Thoracic aorta (tissue), 2 donors: ENCODE measurements around the gene SCMH1. TPM values are rescaled to one million over a fixed set of nuclear protein-coding genes. Genes with fewer than 3 reads are reported as not detected.
"Not testable (repeated sequence)": the region's sequence is repeated elsewhere in the genome, so short reads cannot be mapped to it uniquely, and the experiment has no call there.

Experiments used
- ATAC-seq: fragments of 150-250 bp; one replicate; pipeline ENCODE4 v1.8.0; 2017; ENCODE audit warnings: low read depth; ENCODE audit not compliant: insufficient number of reproducible peaks, low FRiP score
- DNase-seq: peaks from one replicate; pipeline ENCODE4 v3.0.0-alpha.2; 2020; ENCODE audit warnings: low spot score
- H3K27ac ChIP-seq, 2 donors: fragments of 200-600 bp; sonication (generic); 1 replicate in 1 of 2; 2 replicates in 1 of 2; pipeline ENCODE4 v1.5.1; 2016; ENCODE audit warnings: mild to moderate bottlenecking in 2 of 2, moderate library complexity in 2 of 2
- H3K27me3 ChIP-seq: fragments of 200-600 bp; sonication (generic); replicated peaks from 2 replicates; pipeline ENCODE4 v1.6.0; 2016; ENCODE audit warnings: mild to moderate bottlenecking; ENCODE audit not compliant: insufficient read depth
- H3K36me3 ChIP-seq: fragments of 200-600 bp; sonication (generic); one replicate; pipeline ENCODE4 v1.5.1; 2016
- H3K4me1 ChIP-seq, 2 donors: fragments of 200-600 bp; sonication (generic); 1 replicate in 1 of 2; 2 replicates in 1 of 2; pipeline versions ENCODE4 v1.5.1 to v1.6.0; 2016; ENCODE audit warnings: low read depth in 2 of 2, mild to moderate bottlenecking in 1 of 2; ENCODE audit not compliant: control insufficient read depth in 1 of 2
- H3K4me3 ChIP-seq: fragments of 200-600 bp; sonication (generic); 2 replicates; pipeline ENCODE4 v1.5.1; 2016; ENCODE audit warnings: mild to moderate bottlenecking
- H3K9me3 ChIP-seq: fragments of 200-600 bp; sonication (generic); 2 replicates; pipeline ENCODE4 v1.5.1; 2016
- total RNA-seq, 2 donors: library from RNA; depleted of rRNA; stranded (reverse); fragments of >200 nt; gene quantifications; one replicate each; pipeline versions ENCODE4 v1.1.0 to v1.2.3, GENCODE V29; 2016
- TF ChIP-seq, protein P1 (sequence below): fragments of 200-600 bp; sonication (generic); IDR thresholded peaks from one replicate; pipeline ENCODE4 v1.5.1; 2019; ENCODE audit warnings: antibody characterized with exemption

Gene SCMH1
- total RNA-seq, 2 donors from 2014 or later = 41.7 to 65.9 TPM

DNA sequence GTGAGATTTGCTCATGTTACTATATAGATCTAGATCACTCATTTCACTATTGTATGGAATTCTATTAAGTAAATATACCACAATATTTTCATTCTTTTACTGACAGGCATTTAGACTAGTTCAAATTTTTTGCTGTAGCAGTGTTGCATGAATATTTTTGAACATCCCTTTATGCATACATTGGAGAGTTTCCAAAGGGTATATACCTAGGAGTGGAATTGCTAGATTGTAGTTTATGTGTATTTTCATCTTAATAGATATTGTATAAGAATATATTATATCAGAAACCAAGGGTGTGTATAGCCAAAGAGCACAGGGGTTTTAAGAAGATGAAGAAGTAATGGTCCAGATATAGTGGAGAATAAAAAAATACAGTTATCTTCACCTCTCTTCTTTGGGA lies 6.2 kb downstream of the SCMH1 start:
- Histone ChIP-seq H3K4me1 (peaks cover 7 to 46% of the 10 kb centered on the region in 2 donors), H3K4me3 (no peak overlapping the region), H3K27ac (no peak overlapping the region), H3K9me3 (no peaks in the 10 kb centered on the region), H3K36me3 (no peaks in the 10 kb centered on the region), H3K27me3 (no peaks in the 10 kb centered on the region)
- DNase-seq (no peak), ATAC-seq (no peak)
- TF ChIP-seq, protein P1, sequence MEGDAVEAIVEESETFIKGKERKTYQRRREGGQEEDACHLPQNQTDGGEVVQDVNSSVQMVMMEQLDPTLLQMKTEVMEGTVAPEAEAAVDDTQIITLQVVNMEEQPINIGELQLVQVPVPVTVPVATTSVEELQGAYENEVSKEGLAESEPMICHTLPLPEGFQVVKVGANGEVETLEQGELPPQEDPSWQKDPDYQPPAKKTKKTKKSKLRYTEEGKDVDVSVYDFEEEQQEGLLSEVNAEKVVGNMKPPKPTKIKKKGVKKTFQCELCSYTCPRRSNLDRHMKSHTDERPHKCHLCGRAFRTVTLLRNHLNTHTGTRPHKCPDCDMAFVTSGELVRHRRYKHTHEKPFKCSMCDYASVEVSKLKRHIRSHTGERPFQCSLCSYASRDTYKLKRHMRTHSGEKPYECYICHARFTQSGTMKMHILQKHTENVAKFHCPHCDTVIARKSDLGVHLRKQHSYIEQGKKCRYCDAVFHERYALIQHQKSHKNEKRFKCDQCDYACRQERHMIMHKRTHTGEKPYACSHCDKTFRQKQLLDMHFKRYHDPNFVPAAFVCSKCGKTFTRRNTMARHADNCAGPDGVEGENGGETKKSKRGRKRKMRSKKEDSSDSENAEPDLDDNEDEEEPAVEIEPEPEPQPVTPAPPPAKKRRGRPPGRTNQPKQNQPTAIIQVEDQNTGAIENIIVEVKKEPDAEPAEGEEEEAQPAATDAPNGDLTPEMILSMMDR = no peak

DNA sequence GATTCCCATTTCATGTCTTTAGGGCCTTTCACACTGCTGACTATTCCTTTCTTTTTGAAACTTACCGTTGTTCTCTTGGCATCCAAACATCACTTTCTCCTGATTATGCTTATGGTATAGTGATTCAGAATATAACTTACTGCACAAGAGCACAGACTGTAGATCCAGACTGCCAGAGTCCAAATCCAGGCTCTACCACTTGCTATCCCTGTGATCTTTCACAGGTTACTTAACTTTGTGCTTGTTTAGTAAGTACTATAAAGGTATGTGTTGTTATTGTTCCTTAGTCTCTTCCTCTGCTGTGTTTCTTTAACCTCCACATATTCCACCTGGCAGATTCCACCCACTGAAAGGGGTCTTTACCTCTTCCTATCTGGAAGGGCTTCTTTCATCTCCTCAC lies 8.4 kb downstream of the SCMH1 start:
- ATAC-seq (no peak), DNase-seq (no peak)
- TF ChIP-seq, protein P1 = no peak
- H3K4me3 ChIP-seq = no peak overlapping the region
- H3K27ac ChIP-seq = no peak overlapping the region
- H3K4me1 ChIP-seq = peaks cover 3 to 24% of the 10 kb centered on the region in 2 donors
- no peaks in the 10 kb centered on the region for H3K36me3 ChIP-seq
- no peaks in the 10 kb centered on the region for H3K27me3 ChIP-seq
- no peaks in the 10 kb centered on the region for H3K9me3 ChIP-seq

DNA sequence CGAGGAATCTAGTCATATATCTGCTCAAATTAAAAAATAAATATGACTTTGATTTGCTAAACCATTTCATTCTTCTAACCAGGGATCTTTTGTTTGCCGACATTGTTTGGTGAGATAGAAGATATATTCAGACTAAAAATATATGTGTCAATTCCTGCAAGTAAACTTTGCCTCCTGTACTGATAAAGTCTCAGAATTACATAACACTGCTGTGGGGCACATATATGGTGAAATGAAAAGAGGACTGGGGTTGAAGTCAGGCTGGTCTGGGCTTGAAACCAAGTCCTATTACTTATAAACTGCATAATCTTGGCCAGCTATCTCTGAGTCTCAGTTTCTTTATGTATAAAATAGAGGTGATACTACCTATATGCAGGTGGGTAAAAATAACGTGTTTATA lies 9.8 kb downstream of the SCMH1 start:
- Histone ChIP-seq H3K9me3 (no peaks in the 10 kb centered on the region), H3K4me1 (peaks cover 3 to 12% of the 10 kb centered on the region in 2 donors), H3K27ac (no peak overlapping the region), H3K4me3 (no peak overlapping the region), H3K27me3 (no peaks in the 10 kb centered on the region), H3K36me3 (no peaks in the 10 kb centered on the region)
- TF ChIP-seq, protein P1 = no peak
- no peak for DNase-seq
- ATAC-seq = no peak

DNA sequence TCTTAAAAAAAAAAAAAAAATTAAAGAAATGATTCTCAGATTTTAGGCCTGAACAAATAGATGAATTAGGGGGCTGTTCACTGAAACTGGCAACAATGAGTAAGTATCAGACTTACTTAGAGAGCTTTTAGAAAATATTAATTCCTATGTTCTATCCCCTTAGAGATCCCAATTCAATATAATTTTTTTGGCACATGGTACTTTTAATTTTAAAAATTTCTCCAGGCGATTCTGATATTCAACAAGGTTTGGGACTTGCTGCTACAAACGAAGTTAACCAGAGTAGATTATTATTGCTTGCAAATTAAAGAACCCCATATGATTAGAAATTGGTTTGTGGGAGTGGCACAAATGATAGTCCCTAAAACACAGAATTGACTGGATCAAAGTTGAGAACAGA lies 11.4 kb downstream of the SCMH1 start:
- no peak for ATAC-seq
- no peak overlapping the region for H3K4me3 ChIP-seq
- no peak overlapping the region for H3K27ac ChIP-seq
- H3K9me3 ChIP-seq = no peaks in the 10 kb centered on the region
- TF ChIP-seq, protein P1 = no peak
- no peaks in the 10 kb centered on the region for H3K36me3 ChIP-seq
- no peak for DNase-seq
- peaks cover 3 to 6% of the 10 kb centered on the region in 2 donors for H3K4me1 ChIP-seq
- no peaks in the 10 kb centered on the region for H3K27me3 ChIP-seq

DNA sequence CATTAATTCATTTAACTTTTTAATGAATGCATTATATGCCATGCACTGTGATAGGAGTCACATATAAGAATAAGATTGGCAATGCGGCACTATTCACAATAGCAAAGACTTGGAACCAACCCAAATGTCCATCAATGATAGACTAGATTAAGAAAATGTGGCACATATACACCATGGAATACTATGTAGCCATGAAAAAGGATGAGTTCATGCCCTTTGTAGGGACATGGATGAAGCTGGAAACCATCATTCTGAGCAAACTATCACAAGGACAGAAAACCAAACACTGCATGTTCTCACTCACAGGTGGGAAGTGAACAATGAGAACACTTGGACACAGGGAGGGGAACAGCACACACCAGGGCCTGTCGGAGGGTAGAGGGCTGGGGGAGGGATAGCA lies 12.9 kb downstream of the SCMH1 start:
- not testable (repeated sequence) for DNase-seq, H3K9me3 ChIP-seq

DNA sequence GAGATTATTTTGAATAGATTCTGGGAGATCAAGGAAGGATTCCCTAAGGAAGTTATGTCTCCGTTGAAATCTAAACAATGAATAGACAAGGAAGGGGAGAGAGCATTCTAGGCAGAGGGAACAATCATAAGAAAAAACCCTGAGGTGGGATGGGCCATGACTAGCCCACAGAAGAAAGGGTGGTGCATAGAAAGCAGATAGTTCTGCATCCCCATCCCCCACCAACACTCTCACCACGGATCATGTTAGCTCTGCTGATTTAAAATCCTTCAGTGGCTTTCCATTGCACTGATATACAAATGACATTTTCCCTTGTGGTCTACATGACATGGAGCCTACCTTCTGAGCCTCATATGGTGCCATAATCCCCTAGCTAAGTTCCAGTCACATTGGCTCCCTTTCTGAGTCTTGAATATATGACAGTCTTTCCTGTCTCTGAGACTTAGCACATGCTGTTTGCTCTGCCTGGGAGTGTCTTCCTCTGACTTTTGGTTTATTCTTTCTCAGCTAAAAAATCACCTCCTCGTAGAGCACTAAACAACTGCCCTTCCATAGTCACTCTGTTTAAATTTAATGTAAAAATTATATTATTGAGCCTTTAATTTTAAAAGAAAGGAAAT lies 15.2 kb downstream of the SCMH1 start:
- no peaks in the 10 kb centered on the region for H3K36me3 ChIP-seq
- TF ChIP-seq, protein P1 = no peak
- H3K27me3 ChIP-seq = no peaks in the 10 kb centered on the region
- no peaks in the 10 kb centered on the region for H3K4me1 ChIP-seq
- no peak overlapping the region for H3K4me3 ChIP-seq
- no peaks in the 10 kb centered on the region for H3K9me3 ChIP-seq
- DNase-seq (no peak), ATAC-seq (no peak)
- H3K27ac ChIP-seq = no peak overlapping the region

More for the DNA sequence above, 12.9 kb downstream of the SCMH1 start:
- not testable (repeated sequence) for ATAC-seq, H3K36me3 ChIP-seq, H3K4me1 ChIP-seq, H3K27ac ChIP-seq, H3K27me3 ChIP-seq, H3K4me3 ChIP-seq
